Neutrophil (primary cell): ENCODE measurements around the gene PCDHAC1.

Experiments used
- H3K27ac ChIP-seq: fragments of 200-600 bp; sonication (generic); 2 replicates; pipeline ENCODE4 v1.5.1; 2016; ENCODE audit warnings: mild to moderate bottlenecking, moderate library complexity
- H3K27me3 ChIP-seq: fragments of 200-600 bp; sonication (generic); 2 replicates; pipeline ENCODE4 v1.6.0; 2016; ENCODE audit warnings: mild to moderate bottlenecking
- H3K36me3 ChIP-seq: fragments of 200-600 bp; sonication (generic); 2 replicates; pipeline ENCODE4 v1.5.1; 2017
- H3K4me1 ChIP-seq, 2 experiments: fragments of 200-600 bp in 1 of 2; sonication (generic) in 1 of 2; 1 replicate in 1 of 2; 2 replicates in 1 of 2; pipeline versions ENCODE4 v1.5.1 to v1.6.1; 2013 to 2016; ENCODE audit warnings: low read depth in 1 of 2, low read length in 1 of 2, mild to moderate bottlenecking in 1 of 2, moderate library complexity in 1 of 2; ENCODE audit not compliant: control insufficient read depth in 1 of 2, insufficient read depth in 1 of 2
- H3K4me3 ChIP-seq, 2 experiments: fragments of 200-600 bp in 1 of 2; sonication (generic) in 1 of 2; 1 replicate in 1 of 2; 2 replicates in 1 of 2; pipeline ENCODE4 v1.5.1; 2013 to 2016; ENCODE audit warnings: low read depth in 1 of 2, low read length in 1 of 2, mild to moderate bottlenecking in 1 of 2, moderate library complexity in 1 of 2
- H3K9me3 ChIP-seq: fragments of 200-600 bp; sonication (generic); 2 replicates; pipeline ENCODE4 v1.5.1; 2016
- TF ChIP-seq, protein P1 (sequence below): fragments of 200-600 bp; sonication (generic); IDR thresholded peaks from 2 replicates; pipeline ENCODE4 v1.5.1; 2016; ENCODE audit warnings: antibody characterized with exemption

PCDHAC1 gene

DNA sequence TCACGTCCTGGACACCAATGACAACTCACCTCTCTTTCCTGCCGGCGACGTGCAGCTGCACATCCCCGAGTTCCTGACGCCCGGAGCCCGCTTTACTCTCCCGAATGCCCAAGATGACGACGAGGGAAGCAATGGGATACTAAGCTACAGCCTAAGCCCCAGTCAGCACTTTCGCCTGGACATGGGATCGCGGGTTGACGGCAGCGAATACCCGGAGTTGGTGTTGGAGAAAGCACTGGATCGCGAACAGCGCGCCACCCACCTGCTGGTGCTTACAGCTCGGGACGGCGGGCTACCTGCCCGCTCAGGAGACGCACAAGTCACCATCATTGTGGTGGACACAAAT, 1.1 kb downstream of the PCDHAC1 start:
- no peaks in the 10 kb centered on the region for H3K4me1 ChIP-seq
- H3K4me3 ChIP-seq = no peak overlapping the region
- peaks cover 5% of the 10 kb centered on the region for H3K9me3 ChIP-seq
- H3K27ac ChIP-seq = no peak overlapping the region
- TF ChIP-seq, protein P1, sequence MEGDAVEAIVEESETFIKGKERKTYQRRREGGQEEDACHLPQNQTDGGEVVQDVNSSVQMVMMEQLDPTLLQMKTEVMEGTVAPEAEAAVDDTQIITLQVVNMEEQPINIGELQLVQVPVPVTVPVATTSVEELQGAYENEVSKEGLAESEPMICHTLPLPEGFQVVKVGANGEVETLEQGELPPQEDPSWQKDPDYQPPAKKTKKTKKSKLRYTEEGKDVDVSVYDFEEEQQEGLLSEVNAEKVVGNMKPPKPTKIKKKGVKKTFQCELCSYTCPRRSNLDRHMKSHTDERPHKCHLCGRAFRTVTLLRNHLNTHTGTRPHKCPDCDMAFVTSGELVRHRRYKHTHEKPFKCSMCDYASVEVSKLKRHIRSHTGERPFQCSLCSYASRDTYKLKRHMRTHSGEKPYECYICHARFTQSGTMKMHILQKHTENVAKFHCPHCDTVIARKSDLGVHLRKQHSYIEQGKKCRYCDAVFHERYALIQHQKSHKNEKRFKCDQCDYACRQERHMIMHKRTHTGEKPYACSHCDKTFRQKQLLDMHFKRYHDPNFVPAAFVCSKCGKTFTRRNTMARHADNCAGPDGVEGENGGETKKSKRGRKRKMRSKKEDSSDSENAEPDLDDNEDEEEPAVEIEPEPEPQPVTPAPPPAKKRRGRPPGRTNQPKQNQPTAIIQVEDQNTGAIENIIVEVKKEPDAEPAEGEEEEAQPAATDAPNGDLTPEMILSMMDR = no peak
- no peaks in the 10 kb centered on the region for H3K36me3 ChIP-seq
- H3K27me3 ChIP-seq = peaks cover 50% of the 10 kb centered on the region

DNA sequence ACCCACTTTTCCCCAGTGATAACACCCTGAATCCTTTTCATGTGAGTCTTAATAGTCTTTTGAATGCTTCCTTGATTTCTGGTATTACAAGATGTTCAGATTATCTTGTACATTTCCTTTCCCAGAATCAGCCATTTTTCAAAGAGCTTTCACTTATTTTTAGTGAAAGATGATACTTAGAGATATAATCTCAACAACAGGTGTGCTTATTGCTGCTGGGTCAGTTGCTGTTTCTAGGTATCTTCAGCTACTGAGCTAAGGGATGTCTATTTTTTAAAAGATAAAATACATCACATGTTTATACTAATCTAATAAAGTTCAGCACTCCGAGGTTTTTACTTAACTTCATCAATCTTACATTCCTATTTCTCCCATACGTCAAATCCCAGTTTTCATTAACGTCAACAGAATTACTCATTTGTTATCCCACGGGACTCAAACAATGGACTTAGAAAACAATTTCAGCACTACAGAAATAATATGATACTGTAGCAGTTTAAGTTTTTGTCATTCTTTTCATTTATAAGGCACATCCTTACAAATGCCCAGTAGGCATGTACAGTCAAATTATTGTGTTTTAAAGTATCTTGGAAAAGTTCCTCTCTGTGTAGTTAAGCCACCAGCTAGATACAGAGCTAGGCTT, 9.0 kb downstream of the PCDHAC1 start:
- TF ChIP-seq, protein P1 = no peak
- no peaks in the 10 kb centered on the region for H3K36me3 ChIP-seq
- H3K4me3 ChIP-seq = no peak overlapping the region
- H3K9me3 ChIP-seq = no peaks in the 10 kb centered on the region
- no peaks in the 10 kb centered on the region for H3K4me1 ChIP-seq
- H3K27ac ChIP-seq = no peak overlapping the region
- no peaks in the 10 kb centered on the region for H3K27me3 ChIP-seq

DNA sequence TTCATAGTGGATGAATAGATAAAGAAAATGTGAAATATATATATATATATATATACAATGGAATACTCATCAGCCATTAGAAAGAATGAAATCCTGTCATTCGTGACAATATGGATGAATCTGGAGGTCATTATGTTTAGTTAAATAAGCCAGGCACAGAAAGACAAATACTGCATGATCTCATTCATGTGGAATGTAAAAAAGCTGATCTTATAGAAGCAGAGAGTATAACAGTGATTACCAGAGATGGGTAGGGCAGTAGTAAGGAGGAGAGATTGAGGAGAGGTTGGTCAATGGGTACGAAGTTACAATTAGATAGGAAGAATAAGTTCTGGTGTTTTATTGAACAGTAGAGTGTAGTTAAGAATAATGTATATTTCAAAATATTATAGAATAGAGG, 20.5 kb downstream of the PCDHAC1 start:
- H3K27me3 ChIP-seq = no peaks in the 10 kb centered on the region
- H3K36me3 ChIP-seq = no peaks in the 10 kb centered on the region
- no peak overlapping the region for H3K27ac ChIP-seq
- no peaks in the 10 kb centered on the region for H3K4me1 ChIP-seq
- H3K4me3 ChIP-seq = no peak overlapping the region
- no peaks in the 10 kb centered on the region for H3K9me3 ChIP-seq
- TF ChIP-seq, protein P1 = no peak

DNA sequence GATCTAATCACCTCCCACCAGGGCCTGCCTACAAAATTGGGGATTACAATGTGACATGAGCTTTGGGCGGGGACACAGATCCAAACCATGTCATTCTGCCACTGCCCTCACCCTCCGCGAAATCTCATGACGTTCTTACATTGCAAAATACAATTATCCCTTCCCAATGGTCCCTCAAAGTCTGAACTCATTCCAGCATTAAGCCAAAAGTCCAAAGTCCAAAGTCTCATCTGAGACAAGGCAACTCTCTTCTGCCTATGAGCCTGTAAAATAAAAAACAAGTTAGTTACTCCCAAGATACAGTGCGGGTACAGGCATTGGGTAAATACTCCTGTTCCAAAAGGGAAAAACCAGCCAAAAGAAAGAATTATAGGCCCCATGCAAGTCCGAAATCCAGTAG, 25.5 kb downstream of the PCDHAC1 start:
- H3K27me3 ChIP-seq = no peaks in the 10 kb centered on the region
- no peak overlapping the region for H3K27ac ChIP-seq

DNA sequence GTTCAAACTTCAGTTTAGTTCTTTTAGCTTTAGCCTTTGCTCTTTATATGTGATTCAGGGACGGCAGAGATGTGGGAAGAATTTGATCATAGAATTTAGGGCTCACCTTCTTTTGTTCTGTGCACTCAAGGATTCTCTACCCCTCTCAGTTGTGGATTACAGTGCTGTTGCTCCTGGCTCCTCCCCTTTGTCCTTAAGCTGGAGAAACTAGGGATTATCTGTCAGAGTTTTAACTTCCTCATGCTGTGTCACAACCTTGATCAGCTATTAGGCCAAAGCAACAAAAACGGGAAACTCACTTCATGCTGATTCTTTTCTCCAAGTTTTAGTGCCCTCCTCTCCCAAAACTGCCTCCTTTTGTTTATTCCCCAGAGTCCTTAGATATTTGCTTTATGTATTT, 27.1 kb downstream of the PCDHAC1 start:
- Histone ChIP-seq H3K4me1 (no peaks in the 10 kb centered on the region), H3K27me3 (no peaks in the 10 kb centered on the region), H3K4me3 (no peak overlapping the region), H3K36me3 (no peaks in the 10 kb centered on the region), H3K27ac (no peak overlapping the region), H3K9me3 (no peaks in the 10 kb centered on the region)
- TF ChIP-seq, protein P1 = no peak

More for the DNA sequence above, 25.5 kb downstream of the PCDHAC1 start:
- no peak overlapping the region for H3K4me3 ChIP-seq
- no peaks in the 10 kb centered on the region for H3K9me3 ChIP-seq
- no peaks in the 10 kb centered on the region for H3K36me3 ChIP-seq
- TF ChIP-seq, protein P1 = no peak
- no peaks in the 10 kb centered on the region for H3K4me1 ChIP-seq

DNA sequence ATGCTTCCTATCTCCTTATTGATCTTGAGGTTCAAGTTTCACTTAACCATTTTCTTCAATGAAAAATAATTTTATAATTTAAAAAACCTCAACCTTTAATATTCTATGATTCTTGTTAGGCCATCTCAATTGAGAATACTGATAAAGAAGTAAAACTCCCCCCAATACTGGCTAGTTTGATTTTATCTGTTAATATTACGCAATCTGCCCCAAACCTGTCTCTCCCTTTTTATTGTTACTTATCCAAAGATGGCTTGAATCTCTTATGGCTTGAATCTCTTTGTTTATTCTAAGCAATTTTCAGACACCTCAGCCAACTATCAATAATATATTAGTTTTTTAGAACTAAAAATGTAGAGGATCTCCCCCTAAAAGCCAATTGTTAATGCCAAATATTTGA, 36.1 kb downstream of the PCDHAC1 start:
- H3K36me3 ChIP-seq = no peaks in the 10 kb centered on the region
- H3K4me1 ChIP-seq = no peaks in the 10 kb centered on the region
- TF ChIP-seq, protein P1 = no peak
- H3K27ac ChIP-seq = no peak overlapping the region
- peaks cover 36% of the 10 kb centered on the region for H3K27me3 ChIP-seq
- no peaks in the 10 kb centered on the region for H3K9me3 ChIP-seq
- no peak overlapping the region for H3K4me3 ChIP-seq
